DMS53 treated with DMSO at 0.1 percent for 48 hours (cell line): Measurements from ENCODE around the gene RILPL1.
"Not testable (repeated sequence)": the region's sequence is repeated elsewhere in the genome, so short reads cannot be mapped to it uniquely, and the experiment has no call there.

Experiments
- DNase-seq: peaks from one replicate; lab custom pipeline; 2025; ENCODE audit not compliant: unreplicated experiment; lab: John Stamatoyannopoulos, UW

RILPL1 gene

GRCh38 chr12:123498126-123498825 lies 35.2 kb downstream of the RILPL1 start:
- no peak for DNase-seq

GRCh38 chr12:123497065-123497464 lies 36.5 kb downstream of the RILPL1 start:
- no peak for DNase-seq

- DNase-seq: no peak
These were observed 39.2 kb downstream of the RILPL1 start for GRCh38 chr12:123494124-123494851.

GRCh38 chr12:123492339-123493039 lies 41.0 kb downstream of the RILPL1 start:
- DNase-seq: peak; percentile 16

- no peak for DNase-seq
These were observed 42.0 kb downstream of the RILPL1 start for GRCh38 chr12:123491481-123491880.

- no peak for DNase-seq
These were observed 42.5 kb downstream of the RILPL1 start for GRCh38 chr12:123491056-123491455.

- no peak for DNase-seq
These were observed 43.4 kb downstream of the RILPL1 start for GRCh38 chr12:123490089-123490488.

- DNase-seq: no peak
These were observed 43.9 kb downstream of the RILPL1 start for GRCh38 chr12:123489580-123489979.

- DNase-seq: no peak
These were observed 44.8 kb downstream of the RILPL1 start for GRCh38 chr12:123488539-123489230.

GRCh38 chr12:123487428-123487827 lies 46.1 kb downstream of the RILPL1 start:
- DNase-seq: no peak

GRCh38 chr12:123485756-123486155 lies 47.8 kb downstream of the RILPL1 start:
- DNase-seq: no peak

GRCh38 chr12:123483602-123484248 lies 49.8 kb downstream of the RILPL1 start:
- DNase-seq: no peak

GRCh38 chr12:123482876-123483275 lies 50.6 kb downstream of the RILPL1 start:
- no peak for DNase-seq

- DNase-seq: not testable (repeated sequence)
These were observed 52.3 kb downstream of the RILPL1 start for GRCh38 chr12:123481251-123481650.

GRCh38 chr12:123479442-123480180 lies 53.9 kb downstream of the RILPL1 start:
- DNase-seq: no peak

- DNase-seq: no peak
These were observed 54.8 kb downstream of the RILPL1 start for GRCh38 chr12:123478762-123479161.

- no peak for DNase-seq
These were observed 55.5 kb downstream of the RILPL1 start for GRCh38 chr12:123478069-123478468.

- DNase-seq: no peak
These were observed 58.2 kb downstream of the RILPL1 start for GRCh38 chr12:123475246-123475703.

GRCh38 chr12:123474485-123475245 lies 58.9 kb downstream of the RILPL1 start:
- peak; percentile 9 for DNase-seq
